Epithelial cell of alveolus of lung (primary cell): Measurements from ENCODE around the gene NHLRC2. TPM values are rescaled to one million over a fixed set of nuclear protein-coding genes. Genes with fewer than 3 reads are reported as not detected.

Experiments
- total RNA-seq: library from RNA; depleted of rRNA; stranded (reverse); fragments of >200 nt; gene quantifications from 2 replicates; pipeline ENCODE4 v1.2.1, GENCODE V29; 2015

NHLRC2 gene, protein sequence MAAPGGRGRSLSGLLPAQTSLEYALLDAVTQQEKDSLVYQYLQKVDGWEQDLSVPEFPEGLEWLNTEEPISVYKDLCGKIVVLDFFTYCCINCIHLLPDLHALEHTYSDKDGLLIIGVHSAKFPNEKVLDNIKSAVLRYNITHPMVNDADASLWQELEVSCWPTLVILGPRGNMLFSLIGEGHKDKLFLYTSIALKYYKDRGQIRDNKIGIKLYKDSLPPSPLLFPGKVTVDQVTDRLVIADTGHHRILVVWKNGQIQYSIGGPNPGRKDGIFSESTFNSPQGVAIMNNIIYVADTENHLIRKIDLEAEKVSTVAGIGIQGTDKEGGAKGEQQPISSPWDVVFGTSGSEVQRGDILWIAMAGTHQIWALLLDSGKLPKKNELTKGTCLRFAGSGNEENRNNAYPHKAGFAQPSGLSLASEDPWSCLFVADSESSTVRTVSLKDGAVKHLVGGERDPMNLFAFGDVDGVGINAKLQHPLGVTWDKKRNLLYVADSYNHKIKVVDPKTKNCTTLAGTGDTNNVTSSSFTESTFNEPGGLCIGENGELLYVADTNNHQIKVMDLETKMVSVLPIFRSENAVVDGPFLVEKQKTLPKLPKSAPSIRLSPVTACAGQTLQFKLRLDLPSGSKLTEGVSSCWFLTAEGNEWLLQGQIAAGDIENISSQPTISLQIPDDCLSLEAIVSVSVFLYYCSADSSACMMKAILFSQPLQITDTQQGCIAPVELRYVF
- 9.2 and 15.2 TPM in 2 replicates for total RNA-seq

DNA sequence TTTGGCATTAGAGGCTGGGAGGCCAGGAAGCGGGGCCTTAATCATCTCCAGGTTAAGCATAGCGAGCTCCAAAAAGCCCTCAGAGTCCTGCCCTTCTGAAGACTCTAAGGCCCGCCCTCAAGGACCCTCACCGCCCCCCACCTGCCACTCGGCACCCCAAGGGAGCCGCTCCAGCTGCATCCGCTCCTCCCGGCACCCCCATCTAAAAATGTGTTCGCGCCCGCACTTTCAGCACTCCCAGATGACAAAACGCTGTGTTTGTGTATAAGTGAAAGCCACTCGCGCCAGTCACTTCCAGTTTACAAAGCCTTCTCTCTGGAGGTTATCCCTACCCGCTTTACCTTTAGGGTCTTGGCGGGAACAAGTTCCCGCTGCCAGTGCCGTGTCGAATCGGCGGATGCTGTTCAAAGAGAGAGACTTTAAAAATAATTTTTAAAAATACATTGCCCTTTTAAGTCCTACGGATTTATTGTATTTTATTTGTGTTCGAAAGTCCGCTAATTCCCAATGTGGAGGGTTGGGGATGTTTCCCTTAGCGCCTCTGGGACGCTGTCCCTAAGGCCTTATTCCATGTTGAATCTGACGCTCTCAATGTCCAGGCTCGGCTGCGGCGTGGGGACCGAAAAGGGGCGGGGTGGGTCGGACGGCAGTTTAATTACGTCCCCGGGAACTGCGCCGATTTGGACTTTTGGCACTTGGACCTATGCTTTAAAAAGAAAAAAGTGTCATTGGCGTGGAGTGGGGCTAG, at the start of gene NHLRC2, which contains the start of gene DCLRE1A:
Gene NHLRC2, plus strand, starts transcription at position 649 of the 748 bp plus-strand sequence. CDS start 212 bp downstream, outside the sequence.
Gene DCLRE1A, minus strand, starts transcription at position 70 of the 748 bp plus-strand sequence. CDS start 900 bp downstream, outside the sequence.

Other genes starting within 250 kb of the NHLRC2 start
- gene NRAP, start 190.6 kb upstream of the NHLRC2 start, total RNA-seq = not detected in 2 replicates
- gene CASP7, start 174.7 kb upstream of the NHLRC2 start, total RNA-seq = 19.5 and 34.6 TPM in 2 replicates
- gene PLEKHS1, start 103.0 kb upstream of the NHLRC2 start, total RNA-seq = not detected in 2 replicates
- gene DCLRE1A, start 579 bp upstream of the NHLRC2 start, total RNA-seq = 4.1 and 5.4 TPM in 2 replicates
- 0.13 TPM in 1 of 2 replicates, not detected in the other for gene ADRB1, start 189.2 kb downstream of the NHLRC2 start, total RNA-seq